ENCODE measurements around the gene NUDT17. TPM values are rescaled to one million over a fixed set of nuclear protein-coding genes. Genes with fewer than 3 reads are reported as not detected.

Gene NUDT17

DNA sequence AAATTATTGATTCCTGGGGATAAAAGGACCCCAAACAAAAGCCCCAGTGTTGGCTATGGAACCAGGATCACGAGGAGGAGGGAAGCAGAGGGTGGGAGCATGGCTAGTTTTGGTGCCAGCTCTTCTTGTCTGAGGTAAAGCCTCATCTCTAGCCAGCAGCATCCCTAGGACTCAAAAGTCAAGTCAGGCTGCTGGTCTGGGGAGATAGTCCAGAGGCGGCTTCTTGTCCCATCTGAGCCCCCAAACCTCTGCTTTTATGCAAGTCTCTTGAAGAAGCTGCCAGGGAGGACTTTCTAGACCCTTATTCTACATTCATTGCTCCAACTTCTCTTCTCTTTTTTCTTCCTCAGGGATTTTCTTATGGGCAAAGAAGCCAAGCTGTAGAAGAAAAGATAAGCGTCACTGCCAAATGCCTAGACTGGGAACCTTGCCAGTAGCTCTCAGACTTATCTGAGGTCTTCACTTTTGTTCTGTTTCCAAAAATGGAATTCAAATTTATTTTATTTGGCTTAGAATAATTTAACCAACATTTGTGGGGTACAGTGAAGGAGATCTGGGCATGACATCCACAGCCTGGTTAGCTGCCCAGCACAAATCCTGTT is 47.2 kb downstream of the NUDT17 start:
- Histone ChIP-seq H2BK15ac (replicated peaks; ENCODE audit: low read depth) (no peak overlapping the region), H4K5ac (ENCODE audit: low read length) (peak overlapping the region; percentile 41), H3K4ac (ENCODE audit: low read depth, low read length) (no peak overlapping the region), H3K4me2 (ENCODE audit: low read length) (peak overlapping the region; percentile 18), H4K8ac (ENCODE audit: low read depth, low read length) (no peak overlapping the region), H3K79me1 (ENCODE audit: low read length) (no peaks in the 10 kb centered on the region), H3K27ac (ENCODE audit: low read depth, low read length) (no peak overlapping the region), H3K4me3 (ENCODE audit: low read length) (no peak overlapping the region), H3K27me3 (ENCODE audit: insufficient read depth, low read length, poor library complexity) (no peaks in the 10 kb centered on the region), H3K23ac (ENCODE audit: low read length) (no peak overlapping the region), H3K36me3 (ENCODE audit: control insufficient read depth, insufficient read depth, low read length) (no peaks in the 10 kb centered on the region), H3K79me2 (ENCODE audit: control insufficient read depth, insufficient read depth, low read length) (no peaks in the 10 kb centered on the region), H3K18ac (ENCODE audit: low read length) (peak overlapping the region; percentile 54), H2AK5ac (ENCODE audit: low read length) (no peak overlapping the region), H3K4me1 (ENCODE audit: control insufficient read depth, low read depth, low read length) (peaks cover 4% of the 10 kb centered on the region), H3K56ac (ENCODE audit: low read length) (peak overlapping the region; percentile 70), H2BK5ac (ENCODE audit: low read length) (no peak overlapping the region), H3K9ac (ENCODE audit: low read length) (peak overlapping the region; percentile 43), H2BK120ac (ENCODE audit: low read depth, low read length) (no peak overlapping the region)
- no peak for DNase-seq
- WGBS (ENCODE audit: extremely low coverage, insufficient coverage, low lambda C conversion rate) = no CpG with 5 or more reads among the region's 3 CpGs

DNA sequence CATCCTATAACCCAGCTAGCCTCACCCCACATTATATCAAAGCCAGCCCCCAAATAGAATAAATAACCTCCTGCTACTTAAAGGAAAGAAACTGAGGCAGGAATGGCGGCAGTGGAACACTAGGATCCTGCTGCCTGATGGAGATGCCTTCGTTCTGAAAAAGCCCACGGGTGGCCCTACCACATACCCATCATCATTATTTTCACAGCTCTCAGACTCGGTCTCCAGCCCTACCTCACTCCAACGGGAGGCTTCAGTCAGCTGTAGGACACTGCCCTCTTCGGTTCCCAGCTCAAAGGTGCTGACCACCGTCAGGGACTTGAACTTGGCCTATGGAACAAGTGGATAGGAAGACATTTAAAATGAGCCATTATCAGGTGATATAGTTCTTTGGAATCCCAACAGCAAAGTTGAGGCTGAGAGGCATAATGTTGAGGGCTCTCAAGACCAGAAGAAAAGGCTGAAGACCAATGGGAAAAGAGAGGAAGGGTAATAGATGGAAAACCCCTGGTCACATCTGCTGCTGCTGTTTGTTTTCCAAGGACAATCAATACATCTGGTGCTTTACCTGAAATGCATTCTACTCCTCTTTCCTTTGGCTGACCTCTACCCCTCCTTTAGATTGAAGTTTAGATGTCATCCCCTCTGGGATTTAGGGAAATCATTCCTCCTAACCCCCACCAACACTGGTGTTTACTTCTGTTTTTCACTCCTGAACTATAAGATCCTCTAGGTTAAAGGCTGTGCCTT is 48.1 kb downstream of the NUDT17 start:
- DNase-seq = no peak
- no peak overlapping the region for H3K23ac ChIP-seq (ENCODE audit: low read length)
- no CpG with 5 or more reads among the region's 7 CpGs for WGBS (ENCODE audit: extremely low coverage, insufficient coverage, low lambda C conversion rate)

DNA sequence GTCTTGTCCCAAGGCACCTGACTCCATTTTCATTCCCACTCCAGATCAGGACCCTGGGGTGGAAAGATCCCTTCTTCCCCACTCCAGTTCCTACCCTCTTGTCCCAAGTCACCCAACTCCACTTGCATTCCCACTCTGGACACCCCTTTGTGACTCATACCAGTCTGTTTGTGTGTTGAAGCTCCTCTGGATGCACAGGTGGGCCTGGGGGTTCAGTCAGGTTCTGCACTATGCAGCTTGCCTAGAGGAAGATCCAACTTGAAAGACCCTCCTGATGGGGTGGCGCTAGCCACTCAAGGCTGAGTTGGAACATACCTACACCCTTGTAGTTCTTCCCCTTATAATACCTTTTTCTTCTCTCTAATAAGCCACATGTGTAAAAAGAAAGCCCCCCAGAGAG is 50.0 kb downstream of the NUDT17 start:
- H3K79me2 ChIP-seq (ENCODE audit: control insufficient read depth, insufficient read depth, low read length) = no peaks in the 10 kb centered on the region
- no CpG with 5 or more reads among the region's 1 CpG for WGBS (ENCODE audit: extremely low coverage, insufficient coverage, low lambda C conversion rate)
- H3K4ac ChIP-seq (ENCODE audit: low read depth, low read length) = no peak overlapping the region
- no peak overlapping the region for H4K8ac ChIP-seq (ENCODE audit: low read depth, low read length)
- H3K4me1 ChIP-seq (ENCODE audit: control insufficient read depth, low read depth, low read length) = peaks cover 4% of the 10 kb centered on the region
- H3K4me2 ChIP-seq (ENCODE audit: low read length) = no peak overlapping the region
- H3K9ac ChIP-seq (ENCODE audit: low read length) = no peak overlapping the region
- H2AK5ac ChIP-seq (ENCODE audit: low read length) = no peak overlapping the region
- H3K27ac ChIP-seq (ENCODE audit: low read depth, low read length) = no peak overlapping the region
- H3K56ac ChIP-seq (ENCODE audit: low read length) = no peak overlapping the region
- no peak for DNase-seq
- H3K27me3 ChIP-seq (ENCODE audit: insufficient read depth, low read length, poor library complexity) = no peaks in the 10 kb centered on the region
- no peaks in the 10 kb centered on the region for H3K36me3 ChIP-seq (ENCODE audit: control insufficient read depth, insufficient read depth, low read length)
- no peak overlapping the region for H3K18ac ChIP-seq (ENCODE audit: low read length)
- H4K5ac ChIP-seq (ENCODE audit: low read length) = no peak overlapping the region
- no peak overlapping the region for H3K23ac ChIP-seq (ENCODE audit: low read length)
- no peak overlapping the region for H2BK120ac ChIP-seq (ENCODE audit: low read depth, low read length)
- H3K4me3 ChIP-seq (ENCODE audit: low read length) = no peak overlapping the region
- H3K79me1 ChIP-seq (ENCODE audit: low read length) = no peaks in the 10 kb centered on the region
- H2BK5ac ChIP-seq (ENCODE audit: low read length) = no peak overlapping the region
- H2BK15ac ChIP-seq (replicated peaks; ENCODE audit: low read depth) = no peak overlapping the region

More for the DNA sequence above, 48.1 kb downstream of the NUDT17 start:
- Histone ChIP-seq H3K56ac (ENCODE audit: low read length) (no peak overlapping the region), H4K5ac (ENCODE audit: low read length) (no peak overlapping the region), H2AK5ac (ENCODE audit: low read length) (no peak overlapping the region), H3K27ac (ENCODE audit: low read depth, low read length) (no peak overlapping the region), H3K4me2 (ENCODE audit: low read length) (no peak overlapping the region), H3K18ac (ENCODE audit: low read length) (no peak overlapping the region), H2BK15ac (replicated peaks; ENCODE audit: low read depth) (no peak overlapping the region), H3K4ac (ENCODE audit: low read depth, low read length) (no peak overlapping the region), H3K9ac (ENCODE audit: low read length) (no peak overlapping the region), H2BK120ac (ENCODE audit: low read depth, low read length) (no peak overlapping the region), H3K36me3 (ENCODE audit: control insufficient read depth, insufficient read depth, low read length) (no peaks in the 10 kb centered on the region), H3K4me3 (ENCODE audit: low read length) (no peak overlapping the region), H2BK5ac (ENCODE audit: low read length) (no peak overlapping the region), H3K79me2 (ENCODE audit: control insufficient read depth, insufficient read depth, low read length) (no peaks in the 10 kb centered on the region), H3K4me1 (ENCODE audit: control insufficient read depth, low read depth, low read length) (peaks cover 4% of the 10 kb centered on the region), H3K79me1 (ENCODE audit: low read length) (no peaks in the 10 kb centered on the region), H3K27me3 (ENCODE audit: insufficient read depth, low read length, poor library complexity) (no peaks in the 10 kb centered on the region), H4K8ac (ENCODE audit: low read depth, low read length) (no peak overlapping the region)

DNA sequence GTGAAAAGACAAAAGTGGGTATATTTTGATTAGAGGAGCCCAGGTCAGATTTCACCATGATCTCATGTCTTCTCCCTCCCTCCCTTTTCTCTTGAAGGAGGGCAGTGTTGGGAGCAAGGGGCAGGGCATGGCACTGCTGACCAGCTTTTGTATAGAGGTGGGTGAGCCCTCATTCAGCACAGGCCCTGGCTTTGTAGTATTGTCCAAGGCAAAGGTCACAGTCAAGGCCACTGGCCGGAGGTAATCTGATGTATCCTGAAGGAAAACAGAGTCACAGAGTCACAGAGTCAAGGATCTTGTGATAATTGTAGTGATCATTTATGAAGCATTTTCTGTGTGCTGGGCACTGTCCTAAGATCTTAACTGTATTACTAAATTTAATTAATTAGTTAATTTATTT is 52.5 kb downstream of the NUDT17 start:
- WGBS (ENCODE audit: extremely low coverage, insufficient coverage, low lambda C conversion rate) = no CpG with 5 or more reads among the region's 1 CpG
- no peak overlapping the region for H2BK15ac ChIP-seq (replicated peaks; ENCODE audit: low read depth)
- no peak overlapping the region for H4K8ac ChIP-seq (ENCODE audit: low read depth, low read length)
- DNase-seq = no peak
- no peaks in the 10 kb centered on the region for H3K79me2 ChIP-seq (ENCODE audit: control insufficient read depth, insufficient read depth, low read length)
- no peak overlapping the region for H3K27ac ChIP-seq (ENCODE audit: low read depth, low read length)
- H2AK5ac ChIP-seq (ENCODE audit: low read length) = no peak overlapping the region
- H2BK5ac ChIP-seq (ENCODE audit: low read length) = no peak overlapping the region
- no peak overlapping the region for H3K4me2 ChIP-seq (ENCODE audit: low read length)
- H2BK120ac ChIP-seq (ENCODE audit: low read depth, low read length) = no peak overlapping the region
- H3K4ac ChIP-seq (ENCODE audit: low read depth, low read length) = no peak overlapping the region
- H3K56ac ChIP-seq (ENCODE audit: low read length) = no peak overlapping the region
- H3K27me3 ChIP-seq (ENCODE audit: insufficient read depth, low read length, poor library complexity) = no peaks in the 10 kb centered on the region
- H3K36me3 ChIP-seq (ENCODE audit: control insufficient read depth, insufficient read depth, low read length) = no peaks in the 10 kb centered on the region
- H3K23ac ChIP-seq (ENCODE audit: low read length) = no peak overlapping the region
- H3K18ac ChIP-seq (ENCODE audit: low read length) = no peak overlapping the region
- H3K4me3 ChIP-seq (ENCODE audit: low read length) = no peak overlapping the region
- no peak overlapping the region for H4K5ac ChIP-seq (ENCODE audit: low read length)
- no peaks in the 10 kb centered on the region for H3K4me1 ChIP-seq (ENCODE audit: control insufficient read depth, low read depth, low read length)
- H3K79me1 ChIP-seq (ENCODE audit: low read length) = no peaks in the 10 kb centered on the region
- no peak overlapping the region for H3K9ac ChIP-seq (ENCODE audit: low read length)

Small RNA genes within 50 kb of the gene (small RNA-seq; reads per million reads assigned to genes)
- not detected for gene MIR6736 (ENCODE audit: insufficient read depth)

Measured in mesendoderm (in vitro differentiated cells).